Measurements from ENCODE around the gene PAPPA.

DNA sequence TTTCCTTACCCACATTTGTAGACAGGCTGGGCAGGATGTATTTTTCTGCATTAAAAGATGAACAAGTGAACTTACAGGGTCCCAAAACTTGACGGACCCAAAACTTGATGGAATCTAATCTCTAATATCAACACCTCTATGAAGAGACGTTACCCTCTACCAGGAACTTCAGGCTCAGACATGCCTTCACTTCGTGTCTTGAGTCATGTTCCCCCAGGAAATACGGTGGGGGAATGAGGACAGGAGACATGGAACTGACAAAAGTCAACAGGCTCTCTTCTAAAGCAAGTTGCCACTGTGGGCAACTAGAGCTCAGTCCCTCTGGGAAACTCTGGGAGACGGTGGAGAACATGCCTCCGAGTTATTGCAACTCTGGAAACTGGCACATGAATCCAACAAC, 196.1 kb downstream of the PAPPA start:
- TF ChIP-seq, protein P1, sequence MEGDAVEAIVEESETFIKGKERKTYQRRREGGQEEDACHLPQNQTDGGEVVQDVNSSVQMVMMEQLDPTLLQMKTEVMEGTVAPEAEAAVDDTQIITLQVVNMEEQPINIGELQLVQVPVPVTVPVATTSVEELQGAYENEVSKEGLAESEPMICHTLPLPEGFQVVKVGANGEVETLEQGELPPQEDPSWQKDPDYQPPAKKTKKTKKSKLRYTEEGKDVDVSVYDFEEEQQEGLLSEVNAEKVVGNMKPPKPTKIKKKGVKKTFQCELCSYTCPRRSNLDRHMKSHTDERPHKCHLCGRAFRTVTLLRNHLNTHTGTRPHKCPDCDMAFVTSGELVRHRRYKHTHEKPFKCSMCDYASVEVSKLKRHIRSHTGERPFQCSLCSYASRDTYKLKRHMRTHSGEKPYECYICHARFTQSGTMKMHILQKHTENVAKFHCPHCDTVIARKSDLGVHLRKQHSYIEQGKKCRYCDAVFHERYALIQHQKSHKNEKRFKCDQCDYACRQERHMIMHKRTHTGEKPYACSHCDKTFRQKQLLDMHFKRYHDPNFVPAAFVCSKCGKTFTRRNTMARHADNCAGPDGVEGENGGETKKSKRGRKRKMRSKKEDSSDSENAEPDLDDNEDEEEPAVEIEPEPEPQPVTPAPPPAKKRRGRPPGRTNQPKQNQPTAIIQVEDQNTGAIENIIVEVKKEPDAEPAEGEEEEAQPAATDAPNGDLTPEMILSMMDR (IDR thresholded peaks at IDR 0.05), result no peak
- TF ChIP-seq POLR2A (IDR thresholded peaks at IDR 0.05), result no peak

All from adrenal gland (tissue), 5 donors.